GM19240 (cell line): ENCODE data around the gene TPSG1.
"Not testable (repeated sequence)": the region's sequence is repeated elsewhere in the genome, so short reads cannot be mapped to it uniquely, and the experiment has no call there.

ENCODE experiments used
- DNase-seq: peaks from one replicate; pipeline ENCODE4 v3.0.0; 2011; ENCODE audit warnings: low spot score; ENCODE audit not compliant: insufficient read length

The TPSG1 gene

GRCh38 chr16:1256874-1257322, 31.8 kb upstream of the TPSG1 start:
- DNase-seq = no peak

GRCh38 chr16:1256296-1256873, 31.3 kb upstream of the TPSG1 start:
- DNase-seq = not testable (repeated sequence)

DNA sequence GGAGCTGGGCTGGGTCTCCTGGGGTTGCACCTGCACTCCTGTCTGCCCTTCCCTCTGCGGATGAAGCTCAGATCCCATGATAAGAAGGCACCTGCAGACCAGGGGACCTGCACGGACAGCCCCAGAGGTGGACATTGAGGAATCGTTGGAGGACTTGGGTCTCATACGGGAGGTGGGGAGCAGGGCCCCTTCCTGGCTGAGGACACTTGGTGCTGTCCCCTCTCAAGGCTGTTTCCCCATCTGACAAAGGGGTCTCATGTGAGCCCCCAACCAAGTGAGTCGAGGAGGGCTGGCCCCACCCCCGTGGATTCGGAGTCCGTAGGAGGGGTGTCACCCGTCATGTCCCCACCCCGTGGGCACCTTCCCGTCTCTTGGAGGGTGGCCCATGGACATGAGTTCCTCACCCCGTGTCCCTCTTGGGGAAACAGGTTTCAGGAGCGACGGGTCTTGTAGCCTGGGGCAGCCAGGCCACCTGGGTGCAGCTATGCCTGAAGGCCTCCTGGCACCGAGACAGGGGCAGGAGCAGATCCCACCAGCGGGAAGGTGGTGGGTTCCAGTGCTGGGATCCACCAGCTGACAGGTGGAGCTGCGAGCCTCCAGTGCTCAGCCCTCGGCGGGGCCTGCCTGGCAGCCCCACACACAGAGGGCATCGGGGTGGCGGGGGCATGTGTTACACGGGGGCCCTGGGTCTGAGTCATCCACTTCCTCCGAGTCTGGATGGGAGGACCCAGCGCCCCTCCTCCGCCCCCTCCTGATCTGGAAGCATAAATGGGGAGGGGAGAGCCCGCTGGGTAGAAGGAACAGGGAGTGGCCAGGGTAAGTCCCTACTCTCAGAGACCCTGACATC, 30.4 kb upstream of the TPSG1 start, which contains the start of gene TPSD1:
TPSD1 (plus strand) TSS at position 794 of the 847 bp plus-strand sequence. CDS start 212 bp downstream, outside the sequence.
- not testable (repeated sequence) for DNase-seq

DNA sequence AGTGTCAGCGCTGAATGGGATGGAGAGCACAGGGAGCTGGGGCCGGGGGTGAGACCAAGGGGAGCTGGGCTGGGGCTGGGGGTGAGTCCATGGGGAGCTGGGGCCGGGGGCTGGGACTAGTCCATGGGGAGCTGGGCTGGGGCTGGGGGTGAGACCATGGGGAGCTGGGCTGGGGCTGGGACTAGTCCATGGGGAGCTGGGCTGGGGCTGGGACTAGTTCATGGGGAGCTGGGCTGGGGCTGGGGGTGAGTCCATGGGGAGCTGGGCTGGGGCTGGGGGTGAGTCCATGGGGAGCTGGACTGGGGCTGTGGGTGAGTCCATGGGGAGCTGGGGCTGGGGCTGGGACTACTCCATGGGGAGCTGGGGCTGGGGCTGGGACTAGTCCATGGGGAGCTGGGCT, 29.8 kb upstream of the TPSG1 start:
- DNase-seq = not testable (repeated sequence)

GRCh38 chr16:1253701-1254364, 28.8 kb upstream of the TPSG1 start:
- not testable (repeated sequence) for DNase-seq

DNA sequence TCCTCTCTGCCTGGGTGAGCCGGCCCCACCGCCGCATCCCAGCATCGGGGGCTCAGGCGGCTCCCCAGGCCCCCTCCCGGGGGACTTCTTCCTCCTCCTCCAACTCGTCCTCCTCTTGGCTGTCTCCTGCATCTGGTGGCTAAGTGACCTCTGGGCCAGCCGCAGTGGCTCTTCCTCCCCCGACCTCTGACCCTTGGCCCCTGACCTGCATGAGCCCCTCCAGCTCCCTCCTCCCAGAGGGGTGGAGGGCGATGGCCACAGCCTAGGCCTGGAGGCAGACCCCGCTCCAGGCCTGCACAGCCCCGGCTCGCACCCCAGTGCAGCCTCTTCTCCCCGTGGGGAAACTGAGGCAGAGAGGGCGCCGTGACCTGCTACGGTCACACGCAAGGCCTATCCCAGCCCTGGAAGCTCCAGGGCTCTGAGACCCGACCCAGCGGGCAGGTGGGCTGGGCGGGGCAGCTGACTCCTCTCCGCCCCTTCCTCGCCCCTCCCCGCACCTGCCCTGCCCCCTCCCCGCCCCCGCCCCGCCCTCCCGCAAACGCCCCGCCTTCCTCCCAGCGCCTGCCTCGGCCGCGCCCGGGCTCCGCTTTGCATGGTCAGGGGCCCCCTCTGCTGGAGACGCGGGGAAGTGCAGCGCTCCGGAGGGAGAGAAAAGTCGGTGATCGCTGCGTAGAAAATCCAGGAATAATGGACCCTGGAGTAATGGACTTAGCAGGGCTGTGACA, 24.1 kb upstream of the TPSG1 start:
- DNase-seq = not testable (repeated sequence)

DNA sequence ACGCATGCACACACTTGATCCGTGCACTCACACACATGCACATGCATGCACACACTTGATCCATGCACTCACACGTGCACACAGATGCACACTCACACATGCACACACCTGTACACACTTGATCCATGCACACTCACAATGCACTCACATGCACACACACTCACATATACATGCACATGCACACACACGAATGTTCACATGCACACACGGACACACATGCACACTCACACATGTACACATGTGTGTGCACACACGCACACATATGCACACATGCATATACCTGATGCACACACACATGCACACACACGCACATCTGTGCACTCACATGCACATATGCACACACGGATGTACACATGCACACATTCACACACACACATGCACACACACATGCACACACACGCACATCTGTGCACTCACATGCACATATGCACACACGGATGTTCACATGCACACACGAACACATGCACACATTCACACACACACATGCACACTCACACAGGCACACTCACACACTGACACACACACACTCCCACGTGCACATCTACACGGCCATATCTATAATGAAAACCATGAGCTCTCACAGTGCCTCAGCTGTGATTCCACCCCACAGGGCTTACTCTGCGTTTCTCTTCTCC, 23.0 kb upstream of the TPSG1 start:
- not testable (repeated sequence) for DNase-seq

DNA sequence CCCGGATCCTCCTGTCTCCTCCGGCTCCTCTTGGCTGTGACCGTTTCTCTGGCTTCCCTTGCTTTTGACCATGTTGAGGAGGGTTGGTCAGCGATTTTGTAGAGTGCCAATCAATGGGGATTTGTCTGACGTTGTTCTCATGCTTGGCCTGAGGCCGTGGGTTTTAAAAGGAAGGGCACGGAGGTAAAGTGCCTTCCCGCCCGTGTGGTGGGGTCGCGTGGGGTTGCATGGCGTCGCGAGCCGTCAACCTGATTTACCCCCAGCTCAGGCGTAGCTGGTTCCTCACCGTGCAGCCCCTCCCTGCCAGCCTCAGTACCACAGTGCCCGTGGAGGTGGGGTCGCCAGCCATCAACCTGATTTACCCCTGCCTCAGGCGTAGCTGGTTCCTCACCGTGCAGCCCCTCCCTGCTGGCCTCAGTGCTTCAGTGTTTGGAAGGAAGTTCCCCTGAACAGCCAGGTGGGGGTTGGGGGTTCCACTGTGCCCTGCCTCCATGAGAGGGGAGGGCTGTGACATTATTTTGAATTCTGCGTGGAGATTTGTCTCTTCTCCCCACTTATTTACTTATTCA, 20.5 kb upstream of the TPSG1 start:
- DNase-seq = no peak

DNA sequence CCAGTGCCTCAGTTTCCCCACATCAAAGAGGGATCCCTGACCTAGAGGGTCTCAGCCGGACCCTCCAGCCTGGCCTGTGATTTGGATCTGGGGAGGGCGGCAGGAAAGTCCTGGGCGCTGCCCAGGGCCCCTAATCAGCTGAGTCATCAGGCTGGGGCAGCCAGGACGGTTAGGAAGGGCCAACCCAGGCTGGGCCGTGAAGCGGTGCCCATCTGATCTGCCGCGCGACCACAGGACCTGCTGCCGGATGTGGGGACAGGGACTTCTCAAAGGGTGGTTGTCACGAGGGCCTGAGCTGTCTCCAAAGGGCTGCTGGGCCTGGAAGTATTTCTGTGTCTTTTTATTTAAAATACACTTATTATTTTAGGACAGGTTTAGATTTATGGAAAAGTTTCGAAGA, 19.8 kb upstream of the TPSG1 start:
- DNase-seq = no peak

DNA sequence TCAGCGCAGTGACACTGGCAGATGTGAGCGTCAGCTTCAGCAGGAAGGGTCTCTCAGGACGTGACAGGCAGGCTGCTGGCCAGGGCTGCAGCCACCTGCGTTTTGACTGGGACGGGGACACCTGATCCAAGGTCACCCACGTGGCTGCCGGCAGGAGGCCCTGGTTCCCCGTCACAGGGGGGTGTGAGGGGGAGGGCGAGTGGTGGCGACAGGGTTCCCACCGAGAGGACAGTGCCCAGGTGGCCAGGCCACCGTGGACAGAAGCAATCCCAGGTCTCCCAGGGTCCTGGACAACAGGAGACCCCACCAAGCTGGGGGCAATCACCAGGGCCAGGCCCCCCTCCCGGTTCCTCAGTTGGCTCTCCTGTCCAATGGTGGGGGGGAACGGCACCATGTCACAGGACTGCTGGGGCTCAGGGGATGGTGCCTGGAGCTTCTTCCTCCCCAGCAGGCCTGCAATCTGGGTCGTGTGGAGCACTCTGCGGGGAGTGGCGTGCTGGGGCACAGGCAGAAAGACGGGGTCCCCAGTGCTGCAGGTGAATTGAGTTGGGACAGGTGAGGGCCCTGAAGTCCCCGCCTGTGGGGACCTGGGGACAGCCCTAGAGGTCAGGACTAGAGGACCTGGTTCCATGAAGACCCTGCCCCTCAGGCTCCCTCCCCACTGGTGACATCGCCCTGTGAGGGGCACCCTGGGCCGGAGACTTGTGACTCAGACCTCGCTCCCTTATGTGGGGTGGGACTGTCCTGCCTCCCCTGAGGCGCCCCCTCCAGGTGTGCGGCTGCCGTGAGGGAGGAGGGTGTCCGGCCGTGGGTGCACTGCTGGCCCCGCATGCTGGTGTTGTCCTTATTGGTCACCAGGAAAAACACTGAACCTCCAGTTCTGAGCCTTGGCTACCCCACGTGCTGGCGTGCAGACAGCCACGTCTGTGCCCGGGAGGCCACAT, 19.1 kb upstream of the TPSG1 start:
- not testable (repeated sequence) for DNase-seq

- DNase-seq = not testable (repeated sequence)
Observed at GRCh38 chr16:1243363-1243762, 18.3 kb upstream of the TPSG1 start.

DNA sequence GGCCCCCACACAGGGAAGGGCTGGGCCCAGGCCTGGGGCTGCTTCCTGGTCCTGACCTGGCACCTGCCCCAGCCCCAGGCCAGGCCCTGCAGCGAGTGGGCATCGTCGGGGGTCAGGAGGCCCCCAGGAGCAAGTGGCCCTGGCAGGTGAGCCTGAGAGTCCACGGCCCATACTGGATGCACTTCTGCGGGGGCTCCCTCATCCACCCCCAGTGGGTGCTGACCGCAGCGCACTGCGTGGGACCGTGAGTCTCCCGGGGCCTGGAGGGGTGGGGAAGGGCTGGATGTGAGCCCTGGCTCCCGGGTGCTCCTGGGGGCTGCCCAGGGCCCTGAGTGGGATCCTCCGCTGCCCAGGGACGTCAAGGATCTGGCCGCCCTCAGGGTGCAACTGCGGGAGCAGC, 16.0 kb upstream of the TPSG1 start:
- not testable (repeated sequence) for DNase-seq

GRCh38 chr16:1240436-1240835, 15.4 kb upstream of the TPSG1 start, which contains the start of gene TPSAB1:
TPSAB1 (plus strand) TSS chr16:1240705; CDS start chr16:1240939, 234 bp downstream.
- DNase-seq = not testable (repeated sequence)

DNA sequence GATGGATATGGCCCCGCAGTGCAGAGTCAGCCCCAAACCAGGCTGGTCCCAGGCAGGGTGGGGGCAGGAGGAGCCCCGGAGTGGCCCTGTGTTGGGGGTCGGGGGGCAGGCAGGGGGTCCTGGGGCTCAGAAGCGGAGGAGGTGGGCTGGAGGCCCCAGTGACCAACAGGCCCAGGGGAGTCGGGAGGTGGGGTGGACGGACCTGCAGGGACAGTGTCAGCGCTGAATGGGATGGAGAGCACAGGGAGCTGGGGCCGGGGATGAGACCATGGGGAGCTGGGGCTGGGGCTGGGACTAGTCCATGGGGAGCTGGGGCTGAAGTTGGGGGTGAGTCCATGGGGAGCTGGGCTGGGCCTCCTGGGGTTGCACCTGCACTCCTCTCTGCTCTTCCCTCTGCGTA, 14.5 kb upstream of the TPSG1 start:
- not testable (repeated sequence) for DNase-seq

DNA sequence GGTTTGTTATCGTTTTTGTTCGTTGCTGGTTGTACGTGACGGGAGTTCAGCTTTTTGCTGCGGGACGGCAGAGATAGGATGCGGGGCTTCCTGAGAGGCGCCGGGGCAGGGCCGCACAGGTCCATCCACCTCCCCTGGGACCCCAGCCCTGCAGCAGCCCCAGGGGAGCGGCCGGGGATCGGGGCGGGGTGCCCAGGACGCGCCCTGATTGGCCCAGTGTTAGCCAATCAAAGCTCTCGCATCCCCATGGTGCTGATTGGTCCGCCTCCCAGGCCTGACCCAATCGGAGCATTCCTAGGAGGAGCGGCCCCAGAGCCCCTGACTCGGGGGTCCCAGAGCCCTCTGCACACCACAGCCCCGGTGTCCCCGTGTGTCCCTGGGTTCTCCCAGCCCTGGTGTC, 13.8 kb upstream of the TPSG1 start:
- DNase-seq = not testable (repeated sequence)

DNA sequence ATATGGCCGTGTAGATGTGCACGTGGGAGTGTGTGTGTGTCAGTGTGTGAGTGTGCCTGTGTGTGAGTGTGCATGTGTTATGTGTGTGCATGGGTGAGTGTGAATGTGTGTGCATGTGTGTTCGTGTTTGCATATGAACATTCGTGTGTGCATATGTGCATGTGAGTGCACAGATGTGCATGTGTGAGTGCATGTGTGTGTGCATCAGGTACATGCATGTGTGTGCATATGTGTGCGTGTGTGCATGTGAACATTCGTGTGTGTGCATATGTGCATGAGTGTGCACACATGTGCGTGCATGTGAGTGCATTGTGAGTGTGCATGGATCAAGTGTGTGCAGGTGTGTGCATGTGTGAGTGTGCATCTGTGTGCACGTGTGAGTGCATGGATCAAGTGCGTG, 12.9 kb upstream of the TPSG1 start:
- DNase-seq = no peak

GRCh38 chr16:1236659-1237058, 11.6 kb upstream of the TPSG1 start:
- DNase-seq = not testable (repeated sequence)

DNA sequence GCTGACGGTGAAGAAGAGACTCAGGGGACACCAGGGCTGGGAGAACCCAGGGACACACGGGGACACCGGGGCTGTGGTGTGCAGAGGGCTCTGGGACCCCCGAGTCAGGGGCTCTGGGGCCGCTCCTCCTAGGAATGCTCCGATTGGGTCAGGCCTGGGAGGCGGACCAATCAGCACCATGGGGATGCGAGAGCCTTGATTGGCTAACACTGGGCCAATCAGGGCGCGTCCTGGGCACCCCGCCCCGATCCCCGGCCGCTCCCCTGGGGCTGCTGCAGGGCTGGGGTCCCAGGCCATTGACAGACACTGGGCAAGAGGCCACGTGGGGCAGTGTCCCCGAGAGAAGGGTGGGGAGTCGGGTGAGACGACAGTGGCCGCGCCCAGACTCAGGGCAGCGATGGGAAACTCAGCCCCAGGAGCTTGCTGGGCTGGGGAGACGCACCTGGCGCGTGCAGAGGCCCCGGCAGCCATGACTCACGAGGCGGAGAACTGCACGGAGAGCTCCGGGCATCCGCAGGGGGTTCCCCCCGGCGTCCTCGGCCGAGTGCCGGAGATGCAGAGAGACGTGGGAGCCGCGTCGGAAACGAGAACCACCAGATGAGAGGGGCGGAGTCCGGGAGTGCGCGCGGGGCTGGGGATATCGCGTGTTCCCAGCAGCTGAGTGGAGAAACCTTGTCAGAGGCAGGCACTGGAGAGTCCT, 7.1 kb upstream of the TPSG1 start:
- DNase-seq = not testable (repeated sequence)

DNA sequence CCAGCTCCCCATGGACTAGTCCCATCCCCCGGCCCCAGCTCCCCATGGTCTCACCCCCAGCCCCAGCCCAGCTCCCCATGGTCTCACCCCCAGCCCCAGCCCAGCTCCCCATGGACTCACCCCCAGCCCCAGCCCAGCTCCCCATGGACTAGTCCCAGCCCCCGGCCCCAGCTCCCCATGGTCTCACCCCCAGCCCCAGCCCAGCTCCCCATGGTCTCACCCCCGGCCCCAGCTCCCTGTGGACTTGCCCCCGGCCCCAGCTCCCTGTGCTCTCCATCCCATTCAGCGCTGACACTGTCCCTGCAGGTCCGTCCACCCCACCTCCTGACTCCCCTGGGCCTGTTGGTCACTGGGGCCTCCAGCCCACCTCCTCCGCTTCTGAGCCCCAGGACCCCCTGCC, 6.2 kb upstream of the TPSG1 start:
- DNase-seq = not testable (repeated sequence)
